ENCODE data around the gene TMEM116. TPM values are rescaled to one million over a fixed set of nuclear protein-coding genes. Genes with fewer than 3 reads are reported as not detected.

TMEM116 gene
- total RNA-seq, 1 experiment from 2014 or later = 10.2 TPM

GRCh38 chr12:112015938-112016337 is 3.0 kb upstream of the TMEM116 start:
- intact Hi-C loops (cut with micrococcal nuclease; ENCODE audit: unreplicated experiment) (loop anchor here (5.0 kb wide), 1 partner anchor 69 kb away; no protein-coding TSS in a partner anchor), in situ Hi-C loops (cut with HindIII; ENCODE audit: low pct_unique_long_range_greater_than_20kb, low sequenced_read_pairs) (no loop called here)
- H3K4me3 ChIP-seq (ENCODE audit: low read depth in 2 of 2, low read length in 2 of 2) = no peak overlapping the region
- H3K27me3 ChIP-seq (ENCODE audit: control insufficient read depth, insufficient read depth, low read length) = no peaks in the 10 kb centered on the region
- CTCF ChIA-PET = no interaction called here
- ATAC-seq (no peak), DNase-seq (ENCODE audit: low read depth, low spot score) (no peak)
- H3K9me3 ChIP-seq (ENCODE audit: control insufficient read depth, insufficient read depth, low read depth, low read length) = no peaks in the 10 kb centered on the region
- peaks cover 18% of the 10 kb centered on the region for H3K4me1 ChIP-seq (ENCODE audit: control insufficient read depth, insufficient read depth, low read length)
- TF ChIP-seq REST (IDR thresholded peaks at IDR 0.05; ENCODE audit: insufficient read depth in 1 of 2, low read depth in 2 of 2, low read length in 1 of 2) (no peak), CTCF (IDR thresholded peaks at IDR 0.05) (no peak), TCF7L2 (IDR thresholded peaks at IDR 0.05; ENCODE audit: low read depth, low read length) (no peak), SIN3A (IDR thresholded peaks at IDR 0.05; ENCODE audit: borderline replicate concordance, insufficient read depth, low read depth, low read length) (no peak)
- no peak overlapping the region for H3K27ac ChIP-seq (ENCODE audit: low read length)
- POLR2A ChIA-PET = no interaction called here
- no TSS peak for BruUV-seq (replicated peaks)
- H3K36me3 ChIP-seq (ENCODE audit: control insufficient read depth, insufficient read depth, low read length) = peaks cover 3% of the 10 kb centered on the region; the same call in 1 of the 2 replicates

- ChIA-PET POLR2A (interaction anchor here (0.5 to 0.6 kb wide), 3 partner anchors 69 to 172 kb away, joined by 3 to 5 read pairs (median 3); partner anchors contain the start of gene MAPKAPK5), CTCF (interaction anchor here (0.8 to 1.0 kb wide), 3 partner anchors 69 to 116 kb away, joined by 3 to 9 read pairs (median 5); no protein-coding TSS in a partner anchor)
- Histone ChIP-seq H3K4me3 (ENCODE audit: low read depth in 2 of 2, low read length in 2 of 2) (peak overlapping the region; percentile 89), H3K27ac (ENCODE audit: low read length) (peak overlapping the region; percentile 92), H3K36me3 (ENCODE audit: control insufficient read depth, insufficient read depth, low read length) (peaks cover 3% of the 10 kb centered on the region; the same call in 1 of the 2 replicates), H3K4me1 (ENCODE audit: control insufficient read depth, insufficient read depth, low read length) (peaks cover 14% of the 10 kb centered on the region), H3K9me3 (ENCODE audit: control insufficient read depth, insufficient read depth, low read depth, low read length) (no peaks in the 10 kb centered on the region), H3K27me3 (ENCODE audit: control insufficient read depth, insufficient read depth, low read length) (no peaks in the 10 kb centered on the region)
- in situ Hi-C loops (cut with HindIII; ENCODE audit: low pct_unique_long_range_greater_than_20kb, low sequenced_read_pairs) (no loop called here), intact Hi-C loops (cut with micrococcal nuclease; ENCODE audit: unreplicated experiment) (no loop called here)
- BruUV-seq (replicated peaks) = no TSS peak
- 0 out of 2 replicates have a peak, but pooled peaks have one; percentile 15 for TF ChIP-seq TCF7L2 (IDR thresholded peaks at IDR 0.05; ENCODE audit: low read depth, low read length)
- peak; percentile 59; the same call in 1 of the 2 replicates for TF ChIP-seq SIN3A (IDR thresholded peaks at IDR 0.05; ENCODE audit: borderline replicate concordance, insufficient read depth, low read depth, low read length)
- TF ChIP-seq REST (IDR thresholded peaks at IDR 0.05; ENCODE audit: insufficient read depth in 1 of 2, low read depth in 2 of 2, low read length in 1 of 2) = no peak
- TF ChIP-seq CTCF (IDR thresholded peaks at IDR 0.05) = peak; percentile 16; the same call in 1 of the 2 replicates
- peak; percentile 71 for TF ChIP-seq POLR2AphosphoS5 (IDR thresholded peaks at IDR 0.05; ENCODE audit: low read depth, low read length)
- DNase-seq (ENCODE audit: low read depth, low spot score) = no peak
- ATAC-seq = peak; percentile 71
Measured at GRCh38 chr12:112013601-112014402, 837 bp upstream of the TMEM116 start.
